PC-9 (cell line): ENCODE measurements around the gene NEUROG1. TPM values are rescaled to one million over a fixed set of nuclear protein-coding genes. Genes with fewer than 3 reads are reported as not detected.

Source experiments
- Bru-seq: library from RNA; stranded (reverse); fragments of 400-500 nt; gene quantifications from one replicate; lab custom pipeline; 2021; lab: Mats Ljungman, UMichigan
- BruChase-seq, 2 experiments: library from RNA; stranded (reverse); fragments of 400-500 nt; gene quantifications; one replicate each; lab custom pipeline; 2021; lab: Mats Ljungman, UMichigan
- BruUV-seq: library from RNA; stranded (reverse); fragments of 400-500 nt; replicated peaks from 2 replicates; lab custom pipeline; 2021; lab: Mats Ljungman, UMichigan
- CTCF ChIA-PET: fragments of 300-600 bp; sonication (Branson Sonifier 250); formaldehyde crosslinking; loops from one replicate; lab custom pipeline; 2022; ENCODE audit warnings: antibody characterized with exemption; lab: Charles Lee
- POLR2A ChIA-PET: fragments of 300-600 bp; sonication (Branson Sonifier 250); formaldehyde crosslinking; loops from one replicate; lab custom pipeline; 2022; ENCODE audit warnings: antibody characterized with exemption; ENCODE audit not compliant: unreplicated experiment; lab: Charles Lee
- DNase-seq, 2 experiments: peaks; one replicate each; pipeline versions ENCODE4 v3.0.0 to v3.0.0-alpha.2; 2015 to 2022; ENCODE audit warnings: mixed read lengths in 1 of 2
- H2AFZ ChIP-seq: fragments of 200-600 bp; sonication (generic); 2 replicates; pipeline ENCODE4 v1.8.1; 2017; ENCODE audit warnings: antibody characterized with exemption
- H3F3A ChIP-seq: fragments of 200-600 bp; sonication (generic); 2 replicates; pipeline ENCODE4 v1.8.1; 2017; ENCODE audit warnings: antibody characterized with exemption, mild to moderate bottlenecking, low read depth; ENCODE audit not compliant: insufficient read depth
- H3K27ac ChIP-seq: fragments of 200-600 bp; sonication (generic); 2 replicates; pipeline ENCODE4 v1.6.1; 2016; ENCODE audit warnings: mixed run types
- H3K27me3 ChIP-seq: fragments of 200-600 bp; sonication (generic); 2 replicates; pipeline ENCODE4 v1.6.1; 2016; ENCODE audit warnings: low read depth, mixed run types; ENCODE audit not compliant: insufficient read depth
- H3K36me3 ChIP-seq: fragments of 200-600 bp; sonication (generic); 2 replicates; pipeline ENCODE4 v1.6.1; 2016; ENCODE audit warnings: low read depth, mixed run types
- H3K4me1 ChIP-seq: fragments of 200-600 bp; sonication (generic); replicated peaks from 2 replicates; pipeline ENCODE4 v1.6.1; 2016; ENCODE audit warnings: mixed run types; ENCODE audit not compliant: insufficient read depth
- H3K4me2 ChIP-seq: fragments of 200-600 bp; sonication (generic); 2 replicates; pipeline ENCODE4 v1.6.1; 2017; ENCODE audit warnings: mixed run types
- H3K4me3 ChIP-seq: fragments of 200-600 bp; sonication (generic); 2 replicates; pipeline ENCODE4 v1.6.1; 2016; ENCODE audit warnings: mixed run types
- H3K79me2 ChIP-seq: fragments of 200-600 bp; sonication (generic); 2 replicates; pipeline ENCODE4 v1.6.1; 2017; ENCODE audit warnings: low read depth, mixed run types
- H3K9me2 ChIP-seq: fragments of 200-600 bp; sonication (generic); 2 replicates; pipeline ENCODE4 v1.8.1; 2017; ENCODE audit warnings: mild to moderate bottlenecking; ENCODE audit not compliant: insufficient read depth
- H3K9me3 ChIP-seq: fragments of 200-600 bp; sonication (generic); 2 replicates; pipeline ENCODE4 v1.8.1; 2016; ENCODE audit warnings: low read depth; ENCODE audit not compliant: insufficient read depth
- H4K20me1 ChIP-seq: fragments of 200-600 bp; sonication (generic); 2 replicates; pipeline ENCODE4 v1.8.1; 2017; ENCODE audit not compliant: insufficient read depth
- EZH2 ChIP-seq: fragments of 200-600 bp; sonication (generic); IDR thresholded peaks from 2 replicates; pipeline ENCODE4 v1.8.0; 2017; ENCODE audit warnings: antibody characterized with exemption, low read depth
- intact Hi-C: fragments of 100-400 bp; cut with micrococcal nuclease; formaldehyde crosslinking; loops from one replicate; pipeline ENCODE4 v1.10.0; 2022; ENCODE audit not compliant: unreplicated experiment
- long read RNA-seq: library from polyadenylated mRNA; stranded (forward); transcript quantifications from one replicate; pipeline ENCODE4 v2.0.0, GENCODE V29; 2022
- total RNA-seq: library from RNA; stranded (reverse); gene quantifications from 2 replicates; pipeline ENCODE4 v1.2.3, GENCODE V29; 2021
- TF ChIP-seq, protein P1 (sequence below): fragments of 200-600 bp; sonication (generic); conservative IDR thresholded peaks from 2 replicates; pipeline ENCODE4 v1.6.1; 2017; ENCODE audit warnings: mixed run types, antibody characterized with exemption, mild to moderate bottlenecking, moderate library complexity

NEUROG1 gene, protein sequence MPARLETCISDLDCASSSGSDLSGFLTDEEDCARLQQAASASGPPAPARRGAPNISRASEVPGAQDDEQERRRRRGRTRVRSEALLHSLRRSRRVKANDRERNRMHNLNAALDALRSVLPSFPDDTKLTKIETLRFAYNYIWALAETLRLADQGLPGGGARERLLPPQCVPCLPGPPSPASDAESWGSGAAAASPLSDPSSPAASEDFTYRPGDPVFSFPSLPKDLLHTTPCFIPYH
- total RNA-seq: not detected in 2 replicates
- Bru-seq, nascent RNA: not detected
- not detected for BruChase-seq, experiment 1, labeled RNA remaining after a 2-hour chase
- BruChase-seq, experiment 2, labeled RNA remaining after a 6-hour chase: not detected
- long read RNA-seq: 0 reads

GRCh38 chr5:135535820-135536801 is at the start of gene NEUROG1:
Gene NEUROG1 (minus strand): TSS chr5:135535964. CDS start chr5:135535690, 274 bp downstream.
- TF ChIP-seq, protein P1, sequence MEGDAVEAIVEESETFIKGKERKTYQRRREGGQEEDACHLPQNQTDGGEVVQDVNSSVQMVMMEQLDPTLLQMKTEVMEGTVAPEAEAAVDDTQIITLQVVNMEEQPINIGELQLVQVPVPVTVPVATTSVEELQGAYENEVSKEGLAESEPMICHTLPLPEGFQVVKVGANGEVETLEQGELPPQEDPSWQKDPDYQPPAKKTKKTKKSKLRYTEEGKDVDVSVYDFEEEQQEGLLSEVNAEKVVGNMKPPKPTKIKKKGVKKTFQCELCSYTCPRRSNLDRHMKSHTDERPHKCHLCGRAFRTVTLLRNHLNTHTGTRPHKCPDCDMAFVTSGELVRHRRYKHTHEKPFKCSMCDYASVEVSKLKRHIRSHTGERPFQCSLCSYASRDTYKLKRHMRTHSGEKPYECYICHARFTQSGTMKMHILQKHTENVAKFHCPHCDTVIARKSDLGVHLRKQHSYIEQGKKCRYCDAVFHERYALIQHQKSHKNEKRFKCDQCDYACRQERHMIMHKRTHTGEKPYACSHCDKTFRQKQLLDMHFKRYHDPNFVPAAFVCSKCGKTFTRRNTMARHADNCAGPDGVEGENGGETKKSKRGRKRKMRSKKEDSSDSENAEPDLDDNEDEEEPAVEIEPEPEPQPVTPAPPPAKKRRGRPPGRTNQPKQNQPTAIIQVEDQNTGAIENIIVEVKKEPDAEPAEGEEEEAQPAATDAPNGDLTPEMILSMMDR: no peak
- TF ChIP-seq EZH2: no peak
- no peaks in the 10 kb centered on the region for H3K36me3 ChIP-seq
- intact Hi-C loops: no loop called here
- no peaks in the 10 kb centered on the region for H3F3A ChIP-seq
- H3K4me2 ChIP-seq: no peak within 1 kb of the TSS
- ChIA-PET POLR2A (no interaction called here), CTCF (no interaction called here)
- no TSS peak for BruUV-seq
- H3K9me2 ChIP-seq: no peaks in the 10 kb centered on the region
- no peak within 1 kb of the TSS for H3K27ac ChIP-seq
- H3K27me3 ChIP-seq: peaks cover 81% of the 10 kb centered on the region
- H3K79me2 ChIP-seq: no peaks in the 10 kb centered on the region
- H3K4me1 ChIP-seq: no peaks in the 10 kb centered on the region
- no peaks in the 10 kb centered on the region for H4K20me1 ChIP-seq
- H3K9me3 ChIP-seq: no peaks in the 10 kb centered on the region
- no peak within 1 kb of the TSS for H2AFZ ChIP-seq
- no peak within 1 kb of the TSS for H3K4me3 ChIP-seq
- no peak for DNase-seq

GRCh38 chr5:135584918-135585317 is 49.2 kb upstream of the NEUROG1 start:
- no peaks in the 10 kb centered on the region for H3K9me3 ChIP-seq
- H3K27me3 ChIP-seq: peaks cover 93% of the 10 kb centered on the region
- H3K36me3 ChIP-seq: no peaks in the 10 kb centered on the region
- H3F3A ChIP-seq: no peaks in the 10 kb centered on the region
- no peaks in the 10 kb centered on the region for H3K4me1 ChIP-seq
- H4K20me1 ChIP-seq: no peaks in the 10 kb centered on the region
- no peaks in the 10 kb centered on the region for H3K9me2 ChIP-seq
- DNase-seq: no peak
- no peak overlapping the region for H3K4me2 ChIP-seq
- H2AFZ ChIP-seq: no peak overlapping the region
- ChIA-PET CTCF (no interaction called here), POLR2A (no interaction called here)
- TF ChIP-seq, protein P1: no peak
- TF ChIP-seq EZH2: no peak
- BruUV-seq: no TSS peak
- no peaks in the 10 kb centered on the region for H3K79me2 ChIP-seq
- no peak overlapping the region for H3K4me3 ChIP-seq
- intact Hi-C loops: no loop called here
- no peak overlapping the region for H3K27ac ChIP-seq

DNA sequence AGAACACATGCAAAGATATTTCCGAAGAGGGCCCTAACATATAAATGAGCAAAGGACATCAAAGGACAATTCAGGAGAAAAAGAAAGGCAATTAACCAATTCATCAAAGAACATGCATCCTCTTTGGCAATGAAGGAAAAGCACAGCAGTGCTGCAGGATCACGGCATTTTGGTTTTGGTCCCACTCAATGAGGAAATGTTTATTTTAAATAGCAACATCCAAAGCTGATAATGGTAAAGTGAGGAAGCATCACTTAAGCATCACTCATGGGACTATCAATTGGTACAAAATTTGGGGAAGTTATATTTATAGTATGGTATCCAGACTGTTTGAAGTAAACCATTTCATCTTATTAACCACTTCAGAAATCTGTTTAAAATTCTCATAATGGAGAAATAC is 48.5 kb upstream of the NEUROG1 start:
- no peaks in the 10 kb centered on the region for H3F3A ChIP-seq
- ChIA-PET CTCF (no interaction called here), POLR2A (no interaction called here)
- no peak overlapping the region for H3K27ac ChIP-seq
- no peak overlapping the region for H2AFZ ChIP-seq
- no peak overlapping the region for H3K4me3 ChIP-seq
- no peaks in the 10 kb centered on the region for H3K36me3 ChIP-seq
- H3K79me2 ChIP-seq: no peaks in the 10 kb centered on the region
- H3K9me2 ChIP-seq: no peaks in the 10 kb centered on the region
- peaks cover 89% of the 10 kb centered on the region for H3K27me3 ChIP-seq
- H3K4me2 ChIP-seq: no peak overlapping the region
- H3K4me1 ChIP-seq: no peaks in the 10 kb centered on the region
- no peaks in the 10 kb centered on the region for H3K9me3 ChIP-seq
- H4K20me1 ChIP-seq: no peaks in the 10 kb centered on the region
- no TSS peak for BruUV-seq
- DNase-seq: no peak
- intact Hi-C loops: no loop called here
- TF ChIP-seq, protein P1: no peak
- no peak for TF ChIP-seq EZH2
